ENCODE results near the gene CNFN.

CNFN gene

DNA sequence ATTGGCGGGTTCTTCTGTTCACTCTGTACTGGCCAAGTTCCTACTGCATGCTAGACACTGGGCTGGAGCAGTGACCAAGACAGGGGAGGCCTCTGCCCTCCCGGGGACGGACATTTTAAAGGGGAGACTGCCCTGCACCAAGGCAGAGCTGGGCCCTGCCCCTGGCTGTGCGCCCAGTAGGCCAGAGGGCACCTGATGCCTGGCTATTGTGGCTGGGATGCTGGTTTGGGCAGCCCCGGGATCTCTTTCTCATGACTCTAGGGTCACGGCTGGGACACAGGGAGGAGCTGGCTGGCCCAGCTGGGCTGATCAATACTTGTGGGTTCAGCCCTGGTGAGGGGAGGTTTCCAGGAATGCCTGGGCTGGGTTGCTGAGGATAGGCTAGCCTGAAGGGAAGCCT lies 19.4 kb upstream of the CNFN start:
- DNase-seq (ENCODE audit: low read depth in 2 of 2), result no peak

DNA sequence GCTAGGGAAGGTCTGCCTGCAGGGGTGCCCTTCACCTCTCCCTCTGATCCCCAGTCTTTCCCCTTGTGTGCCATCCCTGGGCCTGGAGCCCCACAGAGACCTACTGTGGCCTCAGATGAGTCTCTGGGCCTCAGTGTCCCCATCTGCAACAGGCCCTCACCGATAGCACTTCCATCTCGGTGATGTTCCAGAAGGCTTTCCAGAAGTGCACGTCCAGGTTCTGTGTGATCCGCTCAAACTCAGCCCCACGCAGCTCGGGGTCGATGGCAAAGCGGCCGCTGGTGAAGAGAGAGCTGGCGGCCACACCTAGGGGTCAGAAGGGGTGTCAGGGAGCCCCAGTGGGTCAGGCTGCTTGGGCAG lies 17.7 kb upstream of the CNFN start:
- DNase-seq (ENCODE audit: low read depth in 2 of 2), result no peak

DNA sequence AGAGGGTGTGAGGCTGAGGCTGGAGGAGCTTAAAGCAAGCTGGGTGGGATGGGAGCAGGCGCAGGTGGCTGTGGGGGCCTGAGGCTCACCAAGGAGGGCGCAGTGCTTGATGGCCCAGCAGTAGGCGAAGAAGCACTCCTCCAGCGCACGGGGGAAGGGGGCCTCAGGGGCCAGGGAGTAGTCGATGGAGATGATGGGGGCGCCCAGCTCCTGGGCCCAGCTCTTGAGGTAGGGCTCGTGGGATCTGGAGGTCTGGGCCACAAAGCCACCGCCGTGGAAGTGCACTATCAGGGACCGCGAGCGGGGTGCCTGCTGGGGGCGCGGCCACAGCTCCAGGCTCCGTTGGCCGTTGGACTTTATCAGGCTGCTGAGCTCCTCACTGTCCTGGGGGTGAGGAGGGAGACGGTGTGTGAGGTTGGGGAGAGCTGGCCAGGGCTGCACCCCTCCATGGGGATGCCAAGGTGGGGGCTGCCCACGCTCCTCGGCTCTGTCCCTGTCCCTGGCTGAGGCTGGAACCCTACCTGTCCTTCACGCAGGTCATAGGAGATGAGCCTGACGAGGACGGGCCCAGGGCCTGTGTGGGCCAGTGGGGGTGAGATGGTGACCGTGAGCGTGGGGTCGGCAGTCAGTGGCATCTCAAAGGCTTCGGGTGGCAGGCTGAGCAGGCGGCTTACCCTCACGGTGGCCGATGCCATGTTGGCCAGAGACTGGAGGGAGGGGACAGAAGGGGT lies 17.2 kb upstream of the CNFN start:
- no peak for DNase-seq (ENCODE audit: low read depth in 2 of 2)

DNA sequence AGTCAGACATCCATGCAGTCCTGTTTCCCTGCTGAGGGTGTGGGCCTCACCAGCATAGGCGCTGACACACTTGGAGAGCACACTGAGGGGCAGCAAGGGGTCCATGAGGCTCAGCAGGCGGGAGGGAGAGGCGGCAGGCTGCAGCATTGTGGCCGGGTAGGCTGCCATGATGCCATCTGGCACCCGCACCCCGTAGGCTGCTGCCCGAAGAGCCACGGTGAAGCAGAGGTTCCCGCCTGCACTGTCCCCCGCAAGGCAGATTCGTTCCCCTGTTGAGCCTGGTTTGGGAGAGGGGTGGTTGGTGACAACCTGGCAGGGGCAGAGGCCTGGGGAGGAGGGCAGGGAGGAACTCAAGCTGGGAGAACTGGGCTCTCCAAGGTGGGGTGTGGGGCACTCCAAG lies 16.0 kb upstream of the CNFN start:
- no peak for DNase-seq (ENCODE audit: low read depth in 2 of 2)

DNA sequence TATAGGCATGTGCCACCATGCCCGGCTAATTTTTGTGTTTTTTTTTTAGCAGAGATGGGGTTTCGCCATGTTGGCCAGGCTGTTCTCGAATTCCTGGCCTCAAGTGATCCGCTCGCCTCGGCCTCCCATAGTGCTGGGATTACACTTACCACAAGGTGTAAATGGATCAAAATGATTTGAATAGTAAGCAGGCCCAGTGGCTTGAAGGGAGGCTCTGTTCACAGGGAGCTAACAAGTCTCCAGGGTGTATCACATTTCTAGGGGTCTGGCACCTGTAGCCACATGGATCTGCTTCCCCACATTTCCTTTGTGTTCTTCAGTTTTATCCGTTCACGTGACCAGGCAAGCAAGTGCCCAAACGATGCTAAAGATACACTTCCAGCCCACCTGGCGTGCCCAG lies 13.5 kb upstream of the CNFN start:
- DNase-seq (ENCODE audit: low read depth in 2 of 2), result no peak

DNA sequence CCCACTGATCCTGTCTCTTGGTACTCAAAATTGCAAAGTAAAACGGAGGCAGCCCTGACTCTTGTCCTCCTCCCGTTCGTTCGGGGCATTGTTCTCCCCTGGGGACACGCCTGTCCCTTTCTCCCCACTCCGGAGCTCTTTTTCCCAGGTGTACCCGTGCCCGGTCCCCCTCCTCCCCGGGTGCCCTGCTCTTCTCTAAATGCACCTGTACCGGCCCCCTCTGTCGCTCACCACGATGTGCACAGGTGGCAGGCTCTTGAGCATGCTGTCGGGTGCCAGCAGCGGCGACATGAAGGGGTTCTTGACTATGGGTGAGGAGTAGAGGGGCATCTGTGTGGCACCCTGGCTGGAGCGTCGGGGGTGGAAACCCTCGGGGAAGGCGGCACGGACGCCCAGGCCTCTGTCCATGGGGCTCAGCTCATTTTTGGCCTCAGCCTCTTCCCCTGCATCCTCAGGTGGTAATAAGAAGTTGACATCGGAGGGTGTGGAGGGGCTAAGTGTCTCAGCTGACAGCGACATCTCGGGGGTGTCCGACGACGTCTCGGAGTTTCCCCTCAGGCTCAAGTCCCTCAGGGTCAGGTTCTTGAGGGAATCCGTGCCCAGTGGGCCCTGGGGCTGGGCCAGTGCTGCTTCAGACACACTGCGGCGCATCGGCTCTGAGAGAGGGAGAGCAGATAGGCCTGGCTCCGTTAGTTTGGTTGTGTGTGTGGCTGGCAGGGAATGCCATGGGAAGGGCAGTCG lies 12.4 kb upstream of the CNFN start:
- DNase-seq (ENCODE audit: low read depth in 2 of 2), result no peak

DNA sequence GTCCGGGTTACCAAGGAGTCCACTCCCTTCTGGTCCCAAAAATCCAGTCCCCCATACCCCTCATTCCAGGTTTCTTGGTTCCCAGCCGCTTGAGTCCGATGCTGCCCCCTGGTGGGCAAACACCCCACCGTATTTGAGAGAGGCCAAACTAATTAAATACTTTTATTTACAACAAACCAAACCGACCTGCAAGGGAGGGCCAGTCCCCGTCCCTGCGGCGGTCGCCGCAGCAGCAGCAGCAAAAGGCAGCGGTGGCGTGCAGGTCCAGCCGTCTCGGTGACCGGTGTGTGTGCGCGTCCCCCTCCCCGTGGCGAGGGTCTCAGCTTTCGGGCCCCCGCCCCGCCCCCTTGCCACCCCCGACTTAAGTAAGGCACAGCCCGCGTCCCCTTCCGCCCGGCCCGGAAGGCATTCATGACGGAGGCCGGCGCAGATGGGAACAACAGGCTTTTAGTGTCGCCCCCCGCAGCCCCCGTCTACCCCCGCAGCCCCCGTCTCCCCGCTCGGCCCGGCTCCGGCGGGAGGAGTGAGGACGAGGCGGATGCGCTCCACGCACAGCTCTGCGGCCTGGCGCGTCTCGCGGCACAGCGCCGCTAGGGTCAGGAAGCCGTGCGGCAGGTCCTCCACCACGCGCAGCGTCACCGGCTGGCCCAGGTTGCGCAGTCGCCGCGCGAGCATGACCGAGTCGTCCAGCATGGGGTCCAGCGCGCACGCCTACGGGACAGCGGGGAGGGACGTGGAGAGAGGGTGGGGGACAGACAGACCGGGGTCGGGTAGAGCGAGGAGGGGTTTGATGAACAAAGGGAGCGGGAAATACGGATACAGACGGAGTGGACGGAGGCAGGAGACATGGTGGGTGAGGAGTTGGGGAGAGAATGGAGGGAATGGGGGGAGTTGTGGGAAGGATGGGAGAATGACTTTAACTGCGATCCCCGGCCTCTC lies 11.5 kb upstream of the CNFN start:
- DNase-seq (ENCODE audit: low read depth in 2 of 2), result peak; percentile 40 to 61

DNA sequence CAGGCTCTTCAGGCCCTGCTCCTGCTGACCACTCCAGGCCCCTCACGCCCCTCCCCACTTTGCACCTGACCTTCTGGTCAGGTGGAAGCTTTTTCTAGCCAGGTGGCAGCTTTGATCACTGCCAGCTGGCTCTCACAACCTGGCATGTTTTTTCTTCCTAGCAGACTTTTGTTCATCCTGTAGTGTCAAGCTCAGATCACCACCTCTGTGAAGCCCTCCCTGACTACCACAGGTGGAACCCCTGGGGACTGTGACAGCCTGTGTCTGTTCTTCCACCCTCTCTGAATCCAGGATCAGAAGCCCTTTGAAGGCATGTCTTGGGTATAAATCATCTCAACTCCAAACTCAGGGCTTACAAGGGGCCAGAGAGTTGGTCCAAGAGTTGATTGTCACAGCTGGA lies 10.3 kb upstream of the CNFN start:
- no peak for DNase-seq (ENCODE audit: low read depth in 2 of 2)

DNA sequence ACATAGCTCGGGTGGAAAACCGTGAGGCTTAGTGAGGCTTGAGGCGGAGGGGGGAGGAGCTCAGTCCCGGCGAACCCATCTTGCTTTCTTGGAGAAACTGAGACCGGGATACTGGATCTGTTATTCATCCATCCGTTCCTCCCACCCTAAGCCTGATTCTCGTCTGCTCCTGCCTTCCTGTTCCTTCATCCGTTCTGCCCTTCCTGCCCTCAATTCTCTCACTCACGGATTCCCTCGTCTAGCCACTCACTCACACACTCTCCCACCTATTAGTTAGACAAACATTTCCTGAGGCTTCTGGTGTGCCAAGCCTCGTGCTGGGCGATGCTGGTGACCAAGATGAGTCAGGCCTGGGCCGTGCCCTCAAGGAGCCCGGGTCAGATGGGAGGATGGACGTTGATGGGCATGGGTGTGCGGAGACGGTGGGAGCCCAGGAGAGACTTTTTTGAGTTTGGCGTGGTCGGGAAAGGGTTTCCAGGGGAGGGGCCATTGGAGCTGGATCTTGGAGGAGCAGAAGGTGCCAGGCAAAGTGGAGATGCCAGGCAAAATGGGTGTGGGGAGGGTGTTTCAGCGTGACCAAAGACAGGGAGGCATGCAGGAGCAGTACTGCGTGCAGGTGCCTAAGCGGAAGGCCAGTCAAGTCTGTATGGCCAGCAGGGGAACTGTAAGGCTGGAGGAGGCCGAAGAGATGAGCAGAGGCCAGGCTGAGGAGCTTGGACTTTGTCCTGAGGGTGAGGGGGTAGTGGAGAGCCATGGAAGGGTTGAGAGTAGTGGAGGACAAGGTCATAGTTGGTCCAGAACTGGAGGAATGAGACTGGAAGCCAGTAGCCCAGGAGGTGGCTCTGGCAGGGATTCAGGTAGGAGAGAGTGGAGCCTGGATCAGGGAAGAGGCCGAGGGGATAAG lies 7.4 kb upstream of the CNFN start:
- no peak for DNase-seq (ENCODE audit: low read depth in 2 of 2)

DNA sequence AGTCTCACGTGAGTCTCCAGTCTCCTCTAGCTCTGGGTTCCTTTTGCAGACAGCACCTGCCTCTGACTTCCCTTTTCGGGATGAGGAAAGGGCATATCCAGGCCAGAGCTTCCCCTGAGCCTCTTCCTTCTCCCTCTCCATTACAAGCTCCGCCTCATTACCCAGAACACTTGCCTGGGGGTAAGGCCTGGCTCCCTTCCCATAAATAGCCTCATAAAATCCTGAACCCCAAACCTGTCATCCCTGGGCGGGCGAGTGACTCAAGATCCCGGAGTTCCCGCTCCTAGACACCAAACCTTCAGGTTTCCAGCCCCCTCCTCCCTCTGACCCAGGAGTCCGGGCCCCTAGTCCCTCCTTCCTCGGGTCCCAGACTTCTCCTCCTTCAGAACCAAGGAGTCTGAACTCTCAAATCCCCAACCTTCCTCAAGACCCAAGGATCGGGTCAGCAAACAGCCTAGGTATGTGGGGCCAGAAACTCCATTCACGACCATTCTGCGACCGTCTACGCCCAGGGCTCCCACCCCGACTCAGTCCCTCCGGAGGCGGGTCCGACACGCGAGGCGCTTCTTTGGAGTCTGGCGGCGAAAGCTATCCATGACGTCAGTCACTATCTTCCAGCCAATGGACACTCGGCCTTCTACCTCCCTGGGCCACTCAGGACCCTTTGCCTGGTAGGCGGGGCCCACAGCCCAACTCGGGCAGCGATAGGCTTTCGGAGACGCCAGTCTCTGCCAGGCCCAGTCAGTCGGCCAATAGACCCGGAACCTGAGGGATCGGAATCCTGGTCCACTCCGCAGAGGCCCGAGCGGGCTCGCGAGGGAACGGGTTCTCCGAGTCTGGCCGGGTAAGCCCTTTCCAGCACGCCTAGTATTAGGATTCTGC lies 6.5 kb upstream of the CNFN start:
- peak; percentile 81 to 85 for DNase-seq (ENCODE audit: low read depth in 2 of 2)

DNA sequence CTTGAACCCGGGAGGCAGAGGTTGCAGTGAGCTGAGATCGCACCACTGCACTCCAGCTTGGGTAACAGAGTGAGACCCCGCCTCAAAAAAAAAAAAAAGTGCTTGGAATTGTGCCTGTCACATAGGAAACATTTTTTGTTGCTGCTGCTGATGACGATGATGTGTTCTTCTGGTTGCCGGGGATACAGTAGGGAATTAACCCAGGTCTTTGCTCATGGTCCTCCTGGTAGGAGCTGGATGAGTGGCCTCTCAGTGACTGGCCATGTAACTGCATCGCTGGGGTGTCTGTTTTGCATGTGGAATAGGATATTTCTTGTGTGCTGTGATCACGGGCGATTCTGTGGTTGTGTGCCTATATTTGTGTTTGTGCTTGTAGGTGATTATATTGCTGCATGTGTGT lies 4.7 kb upstream of the CNFN start:
- no peak for DNase-seq (ENCODE audit: low read depth in 2 of 2)

DNA sequence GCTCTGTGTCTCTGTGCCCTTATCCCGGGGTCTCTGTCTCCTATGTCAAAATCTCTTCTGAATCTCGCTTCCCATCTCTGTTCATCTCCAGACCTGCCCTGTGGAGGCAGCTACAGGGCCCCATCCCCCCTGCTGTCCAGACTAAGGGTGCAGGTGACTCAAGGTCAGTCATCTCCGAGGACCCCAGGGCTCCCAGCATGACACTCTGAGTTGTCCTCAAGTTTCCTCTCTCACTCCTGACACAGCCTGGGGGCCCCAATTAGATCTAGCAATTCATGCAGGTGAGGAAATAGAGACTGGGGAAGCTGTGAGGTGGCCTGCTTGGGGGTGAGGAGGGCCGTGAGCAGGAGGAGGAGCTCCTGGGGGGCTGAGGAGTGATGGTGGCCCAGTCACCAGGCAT lies 2.1 kb upstream of the CNFN start:
- DNase-seq (ENCODE audit: low read depth in 2 of 2), result no peak

DNA sequence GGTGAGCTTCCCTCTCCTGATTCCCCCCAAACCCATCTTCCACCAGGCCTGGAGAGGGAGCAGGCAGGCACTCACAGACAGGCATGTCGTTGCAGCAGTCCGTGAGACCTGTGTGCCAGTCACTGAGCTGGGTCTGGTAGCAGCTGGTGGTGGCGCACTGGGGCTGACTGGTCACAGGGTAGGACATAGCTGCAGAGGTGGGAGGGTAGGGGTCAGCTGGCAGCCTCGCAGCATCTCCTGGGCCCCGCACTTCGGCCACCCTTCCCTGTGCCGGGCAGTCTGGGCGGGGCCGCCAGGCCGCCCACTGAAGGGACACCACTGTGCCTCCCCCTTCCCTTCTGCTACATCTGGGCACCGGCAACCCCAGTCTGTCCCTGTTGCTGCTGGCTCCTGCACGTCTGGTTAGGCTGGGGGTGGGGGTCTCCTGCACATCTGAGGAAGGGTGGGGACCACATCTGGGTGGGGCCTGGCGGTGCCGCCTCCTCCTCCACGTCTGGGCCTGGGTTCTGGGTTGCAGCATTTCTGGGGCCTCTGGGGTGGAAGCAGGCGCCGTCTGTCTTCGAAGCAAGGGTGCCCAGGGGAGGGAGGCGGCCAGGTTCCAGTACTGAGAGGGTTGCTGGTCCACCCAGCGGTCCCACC lies 1.1 kb downstream of the CNFN start:
- DNase-seq (ENCODE audit: low read depth in 2 of 2), result no peak

DNA sequence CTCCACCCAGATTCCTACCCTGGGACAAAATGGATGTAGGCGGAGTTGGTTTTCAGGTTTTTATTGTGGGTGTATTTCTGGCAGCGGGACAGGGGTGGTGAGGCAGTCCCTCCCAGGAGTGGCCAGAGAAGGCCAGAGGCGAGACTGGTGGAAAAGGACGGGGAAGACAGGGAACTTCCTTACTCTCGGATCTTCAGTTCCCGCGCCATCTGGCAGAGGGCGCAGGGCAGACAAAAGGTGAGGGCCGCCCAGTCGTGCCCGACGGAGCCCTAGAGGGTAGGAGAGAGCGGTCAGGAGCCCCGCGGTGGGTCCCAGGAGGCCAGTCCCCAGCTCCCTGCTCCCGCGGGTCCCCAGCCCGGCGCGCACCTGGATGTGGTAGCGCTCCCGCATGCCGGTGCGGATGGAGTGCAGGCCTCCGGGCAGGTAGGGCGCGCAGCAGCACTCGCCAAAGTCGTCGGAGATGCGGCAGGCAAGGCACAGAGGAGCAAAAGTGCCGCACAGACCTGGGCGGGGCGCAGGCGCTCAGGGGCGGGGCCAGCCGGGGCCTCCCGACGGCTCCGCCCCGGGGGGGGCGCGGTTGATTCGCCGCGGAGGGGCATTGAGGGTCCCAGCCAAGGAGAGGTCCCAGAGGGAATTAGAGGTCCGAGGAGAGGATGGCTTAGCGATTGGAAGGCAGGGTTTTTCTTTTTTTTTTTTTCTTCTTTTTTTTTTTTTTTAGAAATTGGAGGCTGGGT lies 3.0 kb downstream of the CNFN start:
- peak; percentile 26 to 31 for DNase-seq (ENCODE audit: low read depth in 2 of 2)

DNA sequence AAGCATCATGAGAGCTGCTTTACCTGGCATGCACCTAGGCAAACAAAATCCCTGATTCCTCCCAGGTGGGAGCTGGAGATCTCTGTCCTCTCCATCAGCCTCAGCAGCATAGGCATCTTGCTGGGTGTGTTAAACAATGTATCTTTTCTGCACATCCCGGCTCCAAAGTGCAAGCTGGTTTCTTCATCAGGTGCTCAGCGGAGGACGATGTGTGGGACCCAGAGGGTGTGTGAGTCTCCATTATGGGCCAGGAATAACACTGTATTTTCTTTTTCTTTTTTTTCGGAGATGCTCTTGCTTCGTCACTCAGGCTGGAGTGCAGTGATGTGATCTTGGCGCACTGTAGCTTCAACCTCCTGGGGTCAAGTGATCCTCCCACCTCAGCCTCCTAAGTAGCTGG lies 9.9 kb downstream of the CNFN start:
- DNase-seq (ENCODE audit: low read depth in 2 of 2), result no peak

DNA sequence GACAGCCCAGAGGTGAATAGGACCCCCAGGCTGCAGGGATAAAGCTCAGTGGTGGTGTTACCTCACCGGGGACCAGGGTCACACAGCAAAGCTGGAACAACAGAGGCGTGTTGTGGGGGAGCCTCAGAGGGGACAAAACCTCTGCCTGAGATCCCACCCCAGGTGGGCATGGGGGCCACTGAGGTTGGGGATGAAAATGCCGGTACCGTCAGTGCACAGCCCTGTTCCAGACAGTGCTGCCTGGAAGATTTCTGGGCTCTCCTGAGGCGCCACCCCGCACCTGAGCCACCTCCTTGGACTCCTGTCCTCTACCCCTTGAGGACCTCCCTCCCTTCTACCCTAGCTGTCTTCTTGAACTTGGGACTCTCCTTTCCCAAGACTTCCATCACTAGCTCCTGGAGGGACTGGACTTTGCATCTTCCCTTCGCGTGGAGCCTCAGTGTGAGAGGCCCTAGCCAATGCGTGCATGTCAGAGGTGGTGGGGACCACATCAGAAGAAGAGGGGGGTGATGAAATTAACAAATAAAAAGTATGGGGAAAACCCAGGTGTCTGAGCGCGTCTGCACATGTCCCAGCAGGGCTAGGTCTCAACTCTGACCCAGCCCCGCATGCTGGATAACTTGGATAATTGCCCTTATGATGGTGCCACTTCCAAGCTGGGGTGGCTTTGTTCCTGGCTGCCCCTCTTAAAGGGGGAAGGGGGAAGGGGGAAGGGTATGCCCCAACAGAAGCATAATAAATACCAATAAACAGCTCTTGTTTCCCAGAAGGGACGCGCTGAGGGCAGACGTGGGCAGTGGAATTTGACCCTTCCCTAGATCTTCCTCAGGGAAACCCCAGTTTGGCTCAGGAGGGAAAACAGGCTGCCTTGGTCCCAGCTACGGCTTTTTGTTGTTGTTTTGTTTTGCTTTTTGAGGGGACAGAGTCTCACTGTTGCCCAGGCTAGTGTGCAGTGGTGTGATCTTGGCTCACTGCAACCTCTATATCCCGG lies 11.6 kb downstream of the CNFN start:
- no peak for DNase-seq (ENCODE audit: low read depth in 2 of 2)

DNA sequence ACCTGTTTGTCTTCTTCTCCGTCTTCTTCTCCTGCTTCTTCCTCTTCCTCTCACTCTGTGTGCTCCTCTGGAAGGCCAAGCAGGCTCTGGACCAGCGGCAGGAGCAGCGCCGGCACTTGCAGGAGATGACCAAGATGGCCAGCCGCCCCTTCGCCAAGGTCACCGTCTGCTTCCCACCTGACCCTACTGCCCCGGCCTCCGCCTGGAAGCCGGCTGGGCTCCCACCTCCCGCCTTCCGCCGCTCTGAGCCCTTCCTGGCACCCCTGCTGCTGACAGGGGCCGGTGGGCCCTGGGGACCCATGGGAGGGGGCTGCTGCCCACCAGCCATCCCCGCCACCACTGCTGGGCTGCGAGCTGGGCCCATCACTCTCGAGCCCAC lies 13.9 kb downstream of the CNFN start:
- no peak for DNase-seq (ENCODE audit: low read depth in 2 of 2)

All from activated CD8-positive, alpha-beta memory T cell treated with anti-CD3 and anti-CD28 coated beads for 4 hours (primary cell).